Measurements from ENCODE around the gene PPFIA3.

The PPFIA3 gene

DNA sequence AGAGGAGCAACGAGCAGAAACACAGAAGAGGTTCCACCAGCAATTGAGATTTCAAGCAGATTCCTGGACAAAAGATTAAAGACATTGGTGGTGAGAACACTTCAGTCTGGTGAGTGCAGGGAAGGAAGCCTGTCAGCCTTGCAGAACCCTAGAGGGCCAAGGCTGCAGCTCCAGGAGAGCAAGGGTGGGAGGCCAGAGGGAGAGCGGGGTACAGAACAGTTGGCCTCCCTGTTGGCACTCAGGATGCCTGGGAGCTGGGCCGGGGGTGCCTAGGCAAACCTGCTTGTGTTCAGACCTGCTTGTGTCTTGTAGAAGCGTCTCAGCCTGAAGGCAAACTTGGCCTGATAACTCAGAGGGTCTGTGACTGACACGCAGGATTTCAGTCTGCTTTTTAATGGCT lies 10.3 kb upstream of the PPFIA3 start:
- TF ChIP-seq MAX (IDR thresholded peaks at IDR 0.05; ENCODE audit: low read depth, low read length) (no peak), MYC (IDR thresholded peaks at IDR 0.05; ENCODE audit: low read depth, low read length) (no peak)
- TF ChIP-seq, protein P1, sequence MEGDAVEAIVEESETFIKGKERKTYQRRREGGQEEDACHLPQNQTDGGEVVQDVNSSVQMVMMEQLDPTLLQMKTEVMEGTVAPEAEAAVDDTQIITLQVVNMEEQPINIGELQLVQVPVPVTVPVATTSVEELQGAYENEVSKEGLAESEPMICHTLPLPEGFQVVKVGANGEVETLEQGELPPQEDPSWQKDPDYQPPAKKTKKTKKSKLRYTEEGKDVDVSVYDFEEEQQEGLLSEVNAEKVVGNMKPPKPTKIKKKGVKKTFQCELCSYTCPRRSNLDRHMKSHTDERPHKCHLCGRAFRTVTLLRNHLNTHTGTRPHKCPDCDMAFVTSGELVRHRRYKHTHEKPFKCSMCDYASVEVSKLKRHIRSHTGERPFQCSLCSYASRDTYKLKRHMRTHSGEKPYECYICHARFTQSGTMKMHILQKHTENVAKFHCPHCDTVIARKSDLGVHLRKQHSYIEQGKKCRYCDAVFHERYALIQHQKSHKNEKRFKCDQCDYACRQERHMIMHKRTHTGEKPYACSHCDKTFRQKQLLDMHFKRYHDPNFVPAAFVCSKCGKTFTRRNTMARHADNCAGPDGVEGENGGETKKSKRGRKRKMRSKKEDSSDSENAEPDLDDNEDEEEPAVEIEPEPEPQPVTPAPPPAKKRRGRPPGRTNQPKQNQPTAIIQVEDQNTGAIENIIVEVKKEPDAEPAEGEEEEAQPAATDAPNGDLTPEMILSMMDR (IDR thresholded peaks at IDR 0.05; ENCODE audit: low read depth, low read length): no peak
- H3K4me3 ChIP-seq (ENCODE audit: low read depth, low read length): no peak overlapping the region
- no peak for DNase-seq (ENCODE audit: low read depth)

DNA sequence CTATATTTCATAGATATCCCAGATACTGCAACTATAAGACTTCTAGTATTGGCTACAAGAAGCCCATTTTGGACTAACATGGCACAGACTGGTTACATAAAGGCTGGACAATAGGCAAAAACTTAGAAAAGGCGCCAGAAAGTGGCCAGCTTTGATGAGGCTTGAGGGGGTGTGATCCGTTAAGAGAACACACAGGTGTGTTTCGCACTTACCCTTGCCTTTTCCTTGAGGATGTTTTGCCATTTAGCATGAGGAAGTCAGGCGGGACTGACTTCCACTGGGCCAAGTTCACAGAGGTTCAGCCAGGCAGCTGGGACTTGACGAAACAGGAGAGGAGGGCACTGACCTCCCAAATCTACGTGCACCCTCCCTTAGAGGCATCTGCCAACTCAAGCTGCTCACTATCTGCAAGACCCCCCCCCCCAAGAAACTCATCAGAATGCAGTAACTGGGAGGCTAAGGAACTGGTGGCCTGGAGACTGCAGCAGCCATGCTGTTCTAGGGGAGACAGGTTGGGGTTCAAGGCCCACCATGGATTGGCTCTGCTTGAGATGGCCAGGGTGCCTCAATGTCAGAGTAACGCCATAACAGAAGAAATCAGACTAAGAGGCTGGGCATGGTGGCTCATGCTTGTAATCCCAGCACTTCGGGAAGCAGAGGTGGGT lies 9.6 kb upstream of the PPFIA3 start:
- DNase-seq (ENCODE audit: low read depth): no peak
- TF ChIP-seq MYC (IDR thresholded peaks at IDR 0.05; ENCODE audit: low read depth, low read length) (no peak), POLR2A (IDR thresholded peaks at IDR 0.05; ENCODE audit: extremely low read depth, insufficient read length) (no peak), MAX (IDR thresholded peaks at IDR 0.05; ENCODE audit: low read depth, low read length) (no peak)
- TF ChIP-seq, protein P1 (IDR thresholded peaks at IDR 0.05; ENCODE audit: low read depth, low read length): no peak
- H3K4me3 ChIP-seq (ENCODE audit: low read depth, low read length): no peak overlapping the region

DNA sequence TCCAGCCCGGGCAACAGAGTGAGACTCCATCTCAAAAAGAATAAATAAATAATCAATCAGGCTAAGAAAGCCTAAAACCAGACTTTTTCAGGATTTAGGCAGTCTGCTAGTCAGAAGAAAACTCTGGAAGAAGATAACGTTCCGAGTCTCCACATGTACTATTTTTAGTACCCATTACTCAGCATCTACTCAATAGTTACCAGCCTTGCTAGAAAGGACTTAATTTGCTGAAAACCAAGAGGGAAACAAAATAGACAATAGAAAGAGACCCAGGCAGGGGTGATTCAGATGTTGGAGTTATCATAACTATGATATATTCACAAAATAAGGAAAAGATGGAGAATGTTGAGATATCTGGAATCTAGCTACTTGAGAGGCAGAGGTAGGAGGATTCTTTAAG lies 8.8 kb upstream of the PPFIA3 start:
- no peak overlapping the region for H3K4me3 ChIP-seq (ENCODE audit: low read depth, low read length)
- TF ChIP-seq MYC (IDR thresholded peaks at IDR 0.05; ENCODE audit: low read depth, low read length): no peak
- TF ChIP-seq MAX (IDR thresholded peaks at IDR 0.05; ENCODE audit: low read depth, low read length): no peak
- TF ChIP-seq POLR2A (IDR thresholded peaks at IDR 0.05; ENCODE audit: extremely low read depth, insufficient read length): no peak
- TF ChIP-seq, protein P1 (IDR thresholded peaks at IDR 0.05; ENCODE audit: low read depth, low read length): no peak
- no peak for DNase-seq (ENCODE audit: low read depth)

DNA sequence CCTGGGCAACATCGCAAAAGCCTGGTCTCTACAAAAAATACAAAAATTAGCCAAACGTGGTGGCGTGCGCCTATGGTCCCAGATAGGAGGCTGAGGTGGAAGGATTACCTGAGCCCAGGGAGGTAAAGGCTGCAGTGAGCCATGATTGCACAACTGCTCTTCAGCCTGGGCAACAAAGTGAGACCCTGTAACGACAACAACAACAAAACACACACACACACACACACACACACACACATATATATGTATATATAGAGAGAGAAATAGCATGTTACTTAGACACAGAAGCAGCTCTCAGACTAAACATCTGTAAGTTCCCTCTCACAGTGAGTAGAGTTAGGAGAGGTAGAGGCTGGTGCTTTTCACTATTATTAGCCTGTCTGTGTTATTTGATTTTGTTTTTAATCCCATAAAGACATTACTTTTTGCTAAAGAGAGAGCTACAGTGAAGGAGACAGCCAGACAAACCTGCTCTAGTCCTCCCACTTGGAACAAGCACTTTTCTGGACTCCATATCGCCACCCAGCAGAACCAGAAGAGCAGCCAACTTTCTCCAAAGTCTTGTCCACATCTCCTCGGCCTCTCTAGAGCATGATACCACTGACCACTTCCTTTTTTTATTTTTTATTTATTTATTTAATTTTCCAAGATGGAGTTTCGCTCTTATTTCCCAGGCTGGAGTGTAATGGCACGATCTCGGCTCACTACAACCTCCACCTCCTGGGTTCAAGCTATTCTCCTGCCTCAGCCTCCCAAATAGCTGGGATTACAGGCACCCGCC lies 7.9 kb upstream of the PPFIA3 start:
- no peak for DNase-seq (ENCODE audit: low read depth)
- no peak overlapping the region for H3K4me3 ChIP-seq (ENCODE audit: low read depth, low read length)
- TF ChIP-seq MAX (IDR thresholded peaks at IDR 0.05; ENCODE audit: low read depth, low read length) (no peak), MYC (IDR thresholded peaks at IDR 0.05; ENCODE audit: low read depth, low read length) (no peak), POLR2A (IDR thresholded peaks at IDR 0.05; ENCODE audit: extremely low read depth, insufficient read length) (no peak)

GRCh38 chr19:49113762-49114629 lies 5.3 kb upstream of the PPFIA3 start, which contains the start of gene LIN7B:
Gene LIN7B, plus strand, starts transcription at chr19:49114370. Its CDS starts 35 bp downstream, at chr19:49114405.
- peak; percentile 75 for DNase-seq (ENCODE audit: low read depth)

More at GRCh38 chr19:49113762-49114629, 5.3 kb upstream of the PPFIA3 start, which contains the start of gene LIN7B:
- TF ChIP-seq, protein P1 (IDR thresholded peaks at IDR 0.05; ENCODE audit: low read depth, low read length): peak; percentile 23
- TF ChIP-seq MAX (IDR thresholded peaks at IDR 0.05; ENCODE audit: low read depth, low read length) (peak; percentile 83), POLR2A (IDR thresholded peaks at IDR 0.05; ENCODE audit: extremely low read depth, insufficient read length) (peak; percentile 37), MYC (IDR thresholded peaks at IDR 0.05; ENCODE audit: low read depth, low read length) (0 out of 2 replicates have a peak, but pooled peaks have one; percentile 20)
- H3K4me3 ChIP-seq (ENCODE audit: low read depth, low read length): peak within 1 kb of the TSS; percentile 56

Measured in NB4 (cell line).